GM19025 (cell line): Measurements from ENCODE around the gene CACNB2.

ENCODE experiments used
- ATAC-seq: cut with Tn5 transposase; IDR thresholded peaks from one replicate; pipeline ENCODE4 v1.9.1; 2021; ENCODE audit warnings: mild to moderate bottlenecking, low read depth, moderate library complexity; ENCODE audit not compliant: unreplicated experiment

The CACNB2 gene

DNA sequence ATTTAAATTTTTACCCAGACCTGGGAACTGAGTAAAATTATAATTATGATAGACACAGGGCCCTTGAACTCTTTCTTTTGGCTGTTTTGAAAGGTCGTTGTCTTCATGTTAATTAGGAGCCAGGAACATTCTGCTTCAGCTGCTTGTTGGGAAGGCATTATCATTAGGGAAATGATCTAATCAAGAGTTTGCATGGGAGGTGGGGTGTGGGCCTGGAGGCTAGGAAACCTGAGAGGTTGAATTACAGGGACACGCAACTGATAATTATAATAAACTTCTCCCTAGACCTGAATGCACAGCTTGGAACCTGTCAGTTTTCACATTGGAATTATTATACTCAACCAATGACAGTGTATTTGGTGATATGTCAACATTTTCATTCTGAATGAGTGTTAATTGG, 237.7 kb downstream of the CACNB2 start:
- no peak for ATAC-seq

DNA sequence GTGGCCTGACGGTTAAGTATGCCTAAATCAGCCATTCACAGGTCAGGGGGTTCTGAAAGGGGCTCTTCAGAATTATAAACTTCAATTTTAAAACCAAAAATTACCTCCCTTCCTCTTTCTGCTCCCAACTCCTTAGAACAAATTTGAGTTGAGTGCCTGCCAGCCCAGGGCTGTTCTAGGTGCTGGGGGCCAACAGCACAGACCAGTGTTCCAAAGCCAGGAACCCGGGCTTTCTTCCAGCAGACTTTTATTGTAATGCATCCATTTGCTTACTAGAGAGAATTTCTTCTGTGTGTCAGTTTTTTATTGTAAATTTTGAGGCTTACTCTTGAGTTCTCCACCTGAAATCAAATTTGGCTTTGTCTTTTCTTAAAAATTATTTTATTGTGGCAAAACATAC, 238.5 kb downstream of the CACNB2 start:
- ATAC-seq = no peak

GRCh38 chr10:18381679-18382078, 241.5 kb downstream of the CACNB2 start:
- ATAC-seq = no peak

GRCh38 chr10:18397906-18398305, 257.7 kb downstream of the CACNB2 start:
- no peak for ATAC-seq

GRCh38 chr10:18399158-18399557, 258.9 kb downstream of the CACNB2 start:
- ATAC-seq = peak; percentile 58

DNA sequence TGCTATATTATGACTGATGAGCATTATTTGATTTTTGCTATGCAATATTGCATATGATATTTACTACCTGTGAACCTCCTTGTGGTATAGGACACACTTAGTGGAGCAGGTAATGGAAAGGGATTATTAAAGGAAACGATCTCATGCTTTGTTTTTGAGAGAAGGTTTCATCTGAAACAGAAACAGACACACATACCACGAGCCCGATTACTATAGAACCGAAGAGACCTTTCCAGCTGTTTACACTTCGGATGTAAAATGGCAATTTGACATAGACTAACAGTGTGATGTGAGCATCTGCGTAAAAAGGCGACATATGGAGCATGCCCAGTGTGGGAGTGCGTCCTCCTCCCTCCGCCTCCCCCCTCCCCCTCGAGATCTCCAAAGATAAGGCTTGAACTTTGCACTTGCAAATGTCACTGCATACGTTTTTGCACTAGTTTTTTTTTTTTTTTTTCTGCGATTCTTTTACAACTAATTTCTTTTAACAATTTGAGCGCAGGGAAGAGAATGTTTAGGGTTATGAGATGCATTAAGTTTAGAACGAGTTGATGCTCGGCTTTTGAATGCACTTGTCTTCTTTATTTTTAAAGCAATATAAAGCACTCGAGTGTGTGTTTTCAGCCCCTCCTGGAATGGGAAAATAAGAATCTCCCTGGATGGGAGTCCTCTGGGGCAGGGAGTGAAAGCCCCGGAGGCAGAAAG, 260.1 kb downstream of the CACNB2 start:
- ATAC-seq = peak; percentile 50

DNA sequence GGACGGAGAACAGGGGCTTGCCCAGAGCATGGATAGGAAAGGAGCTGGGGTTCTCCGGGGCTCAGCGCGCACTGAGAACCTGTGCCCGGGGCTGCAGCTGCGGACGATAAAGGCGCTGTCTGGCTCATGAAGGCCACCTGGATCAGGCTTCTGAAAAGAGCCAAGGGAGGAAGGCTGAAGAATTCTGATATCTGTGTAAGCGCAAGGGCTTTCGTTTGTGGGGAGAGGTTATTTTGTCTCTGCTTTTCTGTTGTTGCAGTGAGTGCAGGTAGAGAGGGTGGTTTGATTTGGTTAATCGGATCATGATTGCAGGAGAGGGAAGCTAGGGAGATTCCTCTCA, 260.7 kb downstream of the CACNB2 start:
- ATAC-seq = peak; percentile 25

DNA sequence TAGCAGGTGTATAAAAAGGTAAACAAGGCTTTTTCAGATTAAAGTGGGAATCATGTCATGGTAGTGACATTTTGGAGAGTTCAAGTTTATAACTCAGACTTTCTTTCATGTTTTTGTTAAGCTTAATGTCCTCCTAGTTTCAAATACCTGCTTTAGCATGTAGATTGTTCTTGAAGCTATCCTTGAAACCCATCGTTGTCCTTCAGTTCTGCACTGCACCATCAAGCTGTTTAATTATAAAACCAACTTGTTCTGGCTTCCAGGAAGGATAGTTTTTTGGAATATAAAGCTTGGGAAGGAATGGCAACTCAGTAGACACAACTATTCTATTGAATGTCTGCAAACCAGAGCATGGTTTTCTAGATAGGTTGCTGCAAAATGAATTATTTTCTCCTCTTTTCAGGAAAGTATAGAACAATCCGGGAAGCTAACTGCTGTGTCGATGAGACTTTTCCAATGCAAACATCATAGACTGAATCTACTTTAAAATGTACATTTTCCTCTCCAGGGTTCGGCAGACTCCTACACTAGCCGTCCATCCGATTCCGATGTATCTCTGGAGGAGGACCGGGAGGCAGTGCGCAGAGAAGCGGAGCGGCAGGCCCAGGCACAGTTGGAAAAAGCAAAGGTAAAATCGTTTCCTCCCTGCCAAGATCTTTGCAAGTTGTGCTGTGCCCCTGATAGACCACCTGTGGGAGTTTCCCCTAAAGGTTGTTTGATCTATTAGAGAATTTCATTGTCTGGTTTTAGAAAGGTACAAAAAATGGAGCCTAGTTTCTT, 261.4 kb downstream of the CACNB2 start:
- ATAC-seq = no peak

DNA sequence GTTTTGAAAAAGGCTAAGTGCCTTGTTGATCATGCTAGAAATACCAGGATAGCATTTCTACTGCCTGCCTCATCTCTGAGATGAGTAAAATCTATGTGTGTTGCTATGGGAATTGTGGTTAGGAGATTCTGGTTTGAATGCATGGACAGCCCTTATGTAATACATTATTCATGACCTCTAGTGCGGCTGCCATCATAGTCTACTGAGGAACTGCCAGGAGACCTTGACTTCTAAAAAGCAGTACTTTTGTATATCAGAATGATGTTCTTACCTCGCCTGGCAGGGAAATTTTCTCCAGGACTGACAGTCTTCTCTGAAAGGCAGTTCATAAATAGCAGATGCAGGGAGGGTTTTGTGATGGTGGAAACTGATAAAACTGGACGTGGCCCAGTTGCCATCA, 262.6 kb downstream of the CACNB2 start:
- no peak for ATAC-seq

DNA sequence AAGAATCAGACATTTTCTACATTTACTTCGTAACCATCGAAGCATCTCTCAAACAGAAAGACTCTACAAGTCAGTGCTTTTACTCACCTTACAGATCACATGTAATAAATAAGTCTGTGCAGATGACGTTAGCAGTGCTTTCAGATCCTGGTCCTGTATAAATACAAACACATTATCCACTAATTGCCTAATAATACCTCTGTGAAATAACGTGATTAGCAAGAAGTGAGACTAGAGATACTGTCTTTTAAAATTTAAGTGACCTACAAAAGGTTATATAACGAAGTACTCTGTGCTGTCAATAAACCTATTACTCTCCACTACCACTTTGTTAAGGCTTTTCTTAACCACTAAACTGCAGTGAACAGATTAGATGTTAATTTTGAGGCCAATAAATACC, 264.3 kb downstream of the CACNB2 start:
- ATAC-seq = no peak

DNA sequence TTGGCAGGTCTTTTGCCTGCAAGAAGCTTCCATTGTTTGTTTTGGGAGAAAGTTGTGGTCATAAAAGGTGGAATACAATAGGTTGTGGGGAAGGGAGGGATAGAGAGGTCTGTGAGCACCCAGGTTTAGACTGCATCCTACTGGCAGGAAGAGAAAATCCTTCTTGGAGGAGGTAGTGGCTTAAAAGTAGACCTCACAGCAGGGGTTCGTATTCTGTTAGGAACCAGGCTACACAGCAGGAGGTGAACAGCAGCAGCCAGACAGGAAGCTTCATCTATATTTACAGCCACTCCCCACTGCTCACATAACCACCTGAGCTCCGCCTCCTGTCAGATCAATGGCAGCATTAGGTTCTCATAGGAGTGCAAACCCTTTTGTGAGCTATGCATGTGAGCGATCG, 265.9 kb downstream of the CACNB2 start:
- no peak for ATAC-seq

DNA sequence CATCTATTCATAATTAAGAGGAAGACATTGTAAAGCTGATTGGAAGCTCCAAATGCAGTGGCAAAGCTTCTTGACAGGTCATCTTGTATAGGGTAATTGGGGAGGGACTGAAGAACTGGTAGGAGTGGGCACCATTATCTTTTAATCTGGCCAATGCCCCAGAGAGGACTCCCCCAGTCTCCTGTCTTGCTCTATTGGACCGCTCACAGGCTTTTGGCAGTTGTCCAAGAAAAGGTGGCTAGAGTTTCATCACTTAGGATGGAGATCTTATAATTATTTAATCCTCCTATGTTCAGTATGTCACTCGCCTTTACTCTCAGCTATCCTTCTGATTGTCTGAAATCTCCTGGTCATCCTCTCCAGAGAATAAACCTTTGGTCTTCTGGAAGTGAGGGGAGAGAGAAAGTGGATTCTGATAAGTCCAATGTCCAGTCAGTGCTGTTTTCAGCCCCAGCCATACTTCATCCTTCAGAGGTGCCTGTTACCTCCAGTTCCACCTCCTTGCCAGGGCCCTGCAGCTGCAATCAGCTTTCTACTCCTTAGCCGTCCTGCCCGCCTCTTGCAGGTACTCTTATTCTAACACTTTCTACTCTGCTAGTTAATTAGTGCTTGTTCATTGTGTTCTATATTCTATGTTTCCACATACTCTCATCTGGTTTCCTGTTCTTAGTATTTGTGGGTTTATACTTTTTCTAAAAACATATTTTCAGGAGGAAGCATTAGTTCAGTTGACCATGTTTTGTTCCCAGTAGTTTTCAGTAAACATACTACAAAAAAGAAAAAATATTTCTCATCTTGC, 269.6 kb downstream of the CACNB2 start:
- ATAC-seq = no peak

DNA sequence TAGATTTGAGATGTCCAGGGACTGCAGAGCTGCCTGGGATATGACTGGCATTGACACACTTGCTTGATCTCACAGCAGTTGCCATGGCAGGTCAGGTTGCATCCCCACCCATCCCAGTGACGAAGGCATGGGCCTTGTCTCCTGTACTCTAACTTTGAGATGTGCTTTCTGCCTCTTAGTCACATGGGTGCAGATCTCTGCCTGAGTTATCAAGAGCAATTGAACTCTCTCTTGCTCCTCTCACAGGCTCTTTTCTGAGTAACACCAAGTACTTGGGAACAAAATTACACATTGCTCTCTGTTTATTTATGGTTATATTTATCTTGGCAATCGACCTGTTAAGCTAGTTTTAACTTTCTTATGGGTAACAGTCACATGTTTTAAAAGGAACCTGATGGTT, 273.8 kb downstream of the CACNB2 start:
- ATAC-seq = no peak

- ATAC-seq = no peak
Observed at GRCh38 chr10:18417950-18418527, 277.8 kb downstream of the CACNB2 start.

DNA sequence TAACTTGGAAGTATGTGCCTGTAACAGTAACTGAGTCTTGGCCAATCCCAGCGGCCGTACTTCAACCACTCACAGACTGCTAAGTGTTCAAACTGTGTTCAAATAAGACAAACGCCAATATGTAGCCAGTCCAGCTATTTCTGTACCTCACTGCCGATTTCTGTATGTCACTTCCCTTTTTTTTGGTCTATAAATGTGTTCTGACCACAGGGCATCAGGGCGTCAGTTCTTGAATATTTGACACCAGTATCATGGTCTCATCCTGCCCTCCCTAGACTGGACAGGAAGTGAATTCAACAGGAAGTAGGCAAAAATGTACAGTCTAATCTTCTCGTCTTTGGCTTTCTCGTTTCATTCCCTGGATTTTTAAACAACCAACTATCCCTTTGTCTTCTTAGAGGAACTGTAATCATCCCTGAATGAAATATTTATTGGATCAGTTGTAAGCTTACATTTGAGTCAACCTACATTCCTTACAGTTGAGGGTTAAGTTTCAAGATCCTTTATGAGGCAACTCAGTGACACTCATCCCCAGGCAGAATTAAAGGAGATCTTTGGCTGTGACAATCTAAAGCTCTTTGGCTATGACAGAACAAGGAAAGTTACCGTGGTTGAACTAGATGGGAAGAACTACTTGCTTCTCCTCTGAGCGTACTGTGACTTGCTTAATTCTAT, 278.5 kb downstream of the CACNB2 start:
- ATAC-seq = no peak

DNA sequence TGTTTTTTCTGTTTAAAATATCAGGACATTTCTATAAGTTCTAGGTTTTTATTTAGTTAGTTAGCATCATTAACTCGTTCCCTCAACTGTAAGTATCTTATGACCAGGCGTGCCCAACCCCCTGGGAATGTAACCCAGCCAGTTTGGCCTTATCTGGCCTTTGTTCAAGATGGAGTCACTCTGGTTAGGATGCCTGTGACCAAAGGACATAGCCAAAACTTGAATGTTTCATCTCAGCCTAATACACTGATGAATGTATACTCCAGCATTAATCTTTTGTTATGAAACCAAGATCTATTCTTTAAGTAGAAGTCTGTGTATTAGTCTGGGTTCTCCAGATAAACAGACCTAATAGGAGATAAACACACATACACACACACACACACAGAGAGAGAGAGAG, 279.7 kb downstream of the CACNB2 start:
- ATAC-seq = no peak

DNA sequence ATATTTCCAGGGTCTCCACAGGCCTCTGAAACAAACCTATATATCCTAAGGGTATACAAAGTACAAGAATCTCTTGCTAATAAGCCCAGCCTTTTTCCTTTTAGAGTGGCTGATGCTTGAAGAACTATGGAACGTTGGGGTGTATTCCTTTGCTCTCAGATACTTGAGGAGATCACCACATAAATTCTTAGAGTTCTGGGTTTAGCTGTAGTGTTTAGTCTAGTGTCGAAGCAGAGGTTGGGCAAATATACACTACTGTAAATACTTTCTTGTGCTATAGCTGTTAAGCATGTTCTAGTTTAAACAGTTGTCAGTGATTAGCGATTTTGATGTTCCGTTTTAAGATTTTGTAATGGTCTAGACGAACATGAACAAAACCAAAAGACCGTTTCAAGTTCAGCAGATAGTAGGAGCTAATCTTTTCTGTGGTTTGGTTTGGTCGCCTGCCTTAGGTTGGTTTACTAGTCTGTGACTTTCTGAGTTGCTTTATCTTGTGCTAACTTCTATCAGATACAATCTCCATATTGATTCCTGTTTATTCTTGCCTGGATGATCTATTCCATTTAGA, 281.6 kb downstream of the CACNB2 start:
- no peak for ATAC-seq

DNA sequence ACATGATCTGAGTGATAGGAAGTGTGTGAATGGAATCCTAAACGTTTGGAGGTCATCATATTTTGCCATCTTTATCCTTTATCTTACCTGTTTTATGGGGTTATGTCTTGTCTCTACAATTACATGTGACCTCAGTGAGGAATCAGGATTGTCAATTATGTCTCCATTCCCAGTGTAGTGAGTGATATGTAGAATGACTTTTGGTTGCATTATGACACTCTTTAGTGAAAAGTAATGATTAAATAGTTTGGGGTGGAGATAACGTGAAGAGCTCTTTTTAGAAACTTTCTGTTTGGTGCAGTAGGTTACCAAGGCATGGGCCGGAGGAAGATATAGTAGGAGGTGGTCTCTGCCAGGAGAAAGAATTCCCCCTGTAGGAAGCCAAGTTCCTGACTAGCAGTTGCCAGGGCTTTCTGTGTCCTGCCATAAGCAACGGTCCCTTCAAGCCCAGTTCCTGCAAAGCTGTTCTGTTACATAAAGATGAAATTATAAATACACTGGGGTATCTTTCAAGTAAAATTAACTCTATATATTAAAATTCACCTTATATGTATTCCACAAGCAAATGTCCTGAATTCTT, 282.9 kb downstream of the CACNB2 start:
- no peak for ATAC-seq

GRCh38 chr10:18424200-18424599, 284.0 kb downstream of the CACNB2 start:
- ATAC-seq = no peak

- no peak for ATAC-seq
Observed at GRCh38 chr10:18429335-18429734, 289.1 kb downstream of the CACNB2 start.
